ENCODE data around the gene STK40. TPM values are rescaled to one million over a fixed set of nuclear protein-coding genes. Genes with fewer than 3 reads are reported as not detected.

STK40 gene
- total RNA-seq, 1 experiment from 2014 or later: 14.4 TPM

DNA sequence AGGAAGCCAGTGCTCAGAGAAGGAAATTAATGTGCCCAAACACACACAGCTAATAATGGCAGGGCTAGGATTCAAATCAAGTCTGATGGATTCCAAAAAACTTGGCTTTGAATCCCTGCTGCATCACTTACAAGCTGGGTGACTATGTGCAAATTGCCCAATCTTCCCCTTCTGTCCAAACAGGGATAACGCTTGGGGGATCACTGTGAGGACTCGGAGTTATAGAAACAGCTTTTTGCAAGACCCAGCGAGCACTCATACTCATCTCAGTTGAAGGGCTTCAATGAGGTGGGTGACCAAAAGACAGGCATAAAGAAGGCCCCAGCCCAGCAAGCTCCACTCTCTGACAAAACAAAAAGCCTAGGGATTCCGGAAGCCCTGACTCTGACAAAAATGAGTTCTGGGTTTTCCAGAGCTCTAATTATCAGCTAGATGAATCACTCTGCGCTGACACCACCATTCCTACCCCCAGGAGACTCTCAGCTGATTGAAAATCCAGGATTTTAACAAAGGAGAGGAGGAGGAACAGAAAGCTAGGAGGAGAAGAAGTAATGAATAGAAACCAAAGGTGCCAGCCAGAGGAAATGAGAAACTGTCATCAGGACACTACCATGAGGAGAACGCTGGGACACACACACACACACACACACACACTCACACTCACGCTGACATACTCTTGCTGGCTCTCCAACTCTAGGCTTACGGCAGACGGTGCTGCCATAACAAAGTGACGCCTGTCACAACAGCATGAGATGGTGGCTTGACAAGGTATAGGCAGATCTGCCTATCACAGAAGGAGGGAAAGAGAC, 1.6 kb upstream of the STK40 start:
- H3F3A ChIP-seq (ENCODE audit: low read length, unreplicated experiment): peaks cover 6% of the 10 kb centered on the region
- peak overlapping the region; percentile 42 for H3K9ac ChIP-seq (ENCODE audit: low read length)
- ATAC-seq (no peak), DNase-seq (no peak)
- peak overlapping the region; percentile 100 for H3K4me2 ChIP-seq (ENCODE audit: low read length)
- peaks cover 21% of the 10 kb centered on the region for H3K4me1 ChIP-seq (ENCODE audit: insufficient read depth, low read length)
- no peaks in the 10 kb centered on the region for H3K9me3 ChIP-seq (ENCODE audit: low read length)
- H3K4me3 ChIP-seq (ENCODE audit: low read length): peak overlapping the region; percentile 75; the same call in 1 of the 2 replicates
- H3K27me3 ChIP-seq (ENCODE audit: low read length): no peaks in the 10 kb centered on the region
- peaks cover 7% of the 10 kb centered on the region for H3K36me3 ChIP-seq (ENCODE audit: low read depth, low read length)
- H3K27ac ChIP-seq (ENCODE audit: low read length): peak overlapping the region; percentile 96
- H3K79me2 ChIP-seq (ENCODE audit: low read length): peaks cover 33% of the 10 kb centered on the region
- TF ChIP-seq EZH2phosphoT487 (IDR thresholded peaks at IDR 0.05; ENCODE audit: borderline replicate concordance, low read length) (no peak), EZH2 (IDR thresholded peaks at IDR 0.05; ENCODE audit: low read length, unreplicated experiment) (no peak)
- TF ChIP-seq, protein P1, sequence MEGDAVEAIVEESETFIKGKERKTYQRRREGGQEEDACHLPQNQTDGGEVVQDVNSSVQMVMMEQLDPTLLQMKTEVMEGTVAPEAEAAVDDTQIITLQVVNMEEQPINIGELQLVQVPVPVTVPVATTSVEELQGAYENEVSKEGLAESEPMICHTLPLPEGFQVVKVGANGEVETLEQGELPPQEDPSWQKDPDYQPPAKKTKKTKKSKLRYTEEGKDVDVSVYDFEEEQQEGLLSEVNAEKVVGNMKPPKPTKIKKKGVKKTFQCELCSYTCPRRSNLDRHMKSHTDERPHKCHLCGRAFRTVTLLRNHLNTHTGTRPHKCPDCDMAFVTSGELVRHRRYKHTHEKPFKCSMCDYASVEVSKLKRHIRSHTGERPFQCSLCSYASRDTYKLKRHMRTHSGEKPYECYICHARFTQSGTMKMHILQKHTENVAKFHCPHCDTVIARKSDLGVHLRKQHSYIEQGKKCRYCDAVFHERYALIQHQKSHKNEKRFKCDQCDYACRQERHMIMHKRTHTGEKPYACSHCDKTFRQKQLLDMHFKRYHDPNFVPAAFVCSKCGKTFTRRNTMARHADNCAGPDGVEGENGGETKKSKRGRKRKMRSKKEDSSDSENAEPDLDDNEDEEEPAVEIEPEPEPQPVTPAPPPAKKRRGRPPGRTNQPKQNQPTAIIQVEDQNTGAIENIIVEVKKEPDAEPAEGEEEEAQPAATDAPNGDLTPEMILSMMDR (conservative IDR thresholded peaks at IDR 0.05; ENCODE audit: low read depth, low read length): no peak
- no peaks in the 10 kb centered on the region for H3K9me2 ChIP-seq (replicated peaks; ENCODE audit: low read length)
- CTCF ChIA-PET: interaction anchor here (0.6 to 1.6 kb wide), 4 partner anchors 37 to 1021 kb away, joined by 3 to 15 read pairs (median 7); no protein-coding TSS in a partner anchor
- H2AFZ ChIP-seq (ENCODE audit: low read length): no peak overlapping the region
- H4K20me1 ChIP-seq (ENCODE audit: low read length): peaks cover 7% of the 10 kb centered on the region; the same call in 1 of the 2 replicates
- intact Hi-C loops (cut with micrococcal nuclease): loop anchor here (5.0 kb wide), 1 partner anchor 45 kb away; no protein-coding TSS in a partner anchor
- no TSS peak for BruUV-seq (replicated peaks)
- POLR2A ChIA-PET (ENCODE audit: unreplicated experiment): interaction anchor here (0.6 to 1.2 kb wide), 6 partner anchors 18 to 80 kb away, joined by 3 to 15 read pairs (median 3); no protein-coding TSS in a partner anchor

DNA sequence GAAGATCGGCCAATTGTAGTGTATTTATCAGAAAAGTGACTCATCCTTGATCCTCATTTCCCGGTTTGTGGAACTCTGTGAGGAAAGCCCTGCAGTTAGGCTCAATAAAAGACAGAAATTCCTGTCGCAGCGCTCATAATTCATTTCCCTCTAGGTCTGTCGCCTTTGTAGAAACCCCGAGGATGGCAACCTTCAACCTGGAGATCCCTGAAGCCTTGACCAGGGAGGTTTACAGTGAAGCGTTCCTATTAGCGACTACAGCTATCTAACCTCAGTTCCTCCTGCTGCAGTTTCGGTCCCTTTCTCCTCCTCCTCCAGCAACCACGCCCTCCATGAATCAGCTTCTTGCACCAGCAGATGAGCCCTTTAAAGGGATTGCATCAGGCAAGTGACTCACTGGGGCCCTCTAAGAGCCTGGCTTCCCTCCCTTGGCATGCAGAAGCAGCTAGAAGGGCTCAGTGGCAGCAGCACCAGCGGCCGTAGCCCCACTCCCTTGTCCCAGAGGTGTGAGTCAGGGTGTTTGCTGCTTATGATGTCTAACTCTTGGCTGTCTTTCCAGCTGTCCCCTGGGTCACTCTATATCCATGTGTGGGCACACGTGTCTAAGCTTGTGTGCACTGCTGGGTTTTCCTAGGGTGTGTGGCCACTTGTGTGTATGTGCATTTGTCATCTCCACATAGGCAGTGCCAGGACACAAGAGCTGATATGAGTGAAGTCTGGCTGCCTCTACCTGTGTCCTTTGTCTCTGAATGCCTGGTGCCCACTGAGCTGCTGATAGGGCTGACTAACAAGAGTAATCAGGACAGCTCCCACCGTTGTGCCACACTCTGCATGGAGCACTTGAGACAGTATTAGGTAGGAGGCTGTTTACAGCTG, 779 bp upstream of the STK40 start:
- ChIA-PET CTCF (interaction anchor here (0.6 to 1.6 kb wide), 4 partner anchors 36 to 1021 kb away, joined by 3 to 15 read pairs (median 7); no protein-coding TSS in a partner anchor), POLR2A (ENCODE audit: unreplicated experiment) (interaction anchor here (0.6 to 1.2 kb wide), 9 partner anchors 17 to 1089 kb away, joined by 3 to 15 read pairs (median 3); partner anchors contain the start of gene MAP7D1)
- Histone ChIP-seq H3K36me3 (ENCODE audit: low read depth, low read length) (peaks cover 2% of the 10 kb centered on the region; the same call in 1 of the 2 replicates), H2AFZ (ENCODE audit: low read length) (peak overlapping the region; percentile 69), H4K20me1 (ENCODE audit: low read length) (peaks cover 12% of the 10 kb centered on the region; the same call in 1 of the 2 replicates), H3K79me2 (ENCODE audit: low read length) (peaks cover 41% of the 10 kb centered on the region), H3K9ac (ENCODE audit: low read length) (peak overlapping the region; percentile 88), H3K9me3 (ENCODE audit: low read length) (no peaks in the 10 kb centered on the region), H3K9me2 (replicated peaks; ENCODE audit: low read length) (no peaks in the 10 kb centered on the region), H3K4me2 (ENCODE audit: low read length) (peak overlapping the region; percentile 100), H3K27me3 (ENCODE audit: low read length) (no peaks in the 10 kb centered on the region), H3K4me1 (ENCODE audit: insufficient read depth, low read length) (peaks cover 21% of the 10 kb centered on the region), H3K4me3 (ENCODE audit: low read length) (peak overlapping the region; percentile 75), H3K27ac (ENCODE audit: low read length) (peak overlapping the region; percentile 96), H3F3A (ENCODE audit: low read length, unreplicated experiment) (peaks cover 6% of the 10 kb centered on the region)
- intact Hi-C loops (cut with micrococcal nuclease): loop anchor here (1.0 to 5.0 kb wide), 4 partner anchors 11 to 86 kb away; partner anchors contain the start of genes LSM10 and OSCP1
- ATAC-seq (peak; percentile 76), DNase-seq (peak; percentile 99)
- BruUV-seq (replicated peaks): TSS peak; percentile 82
- TF ChIP-seq EZH2 (IDR thresholded peaks at IDR 0.05; ENCODE audit: low read length, unreplicated experiment): no peak
- TF ChIP-seq, protein P1 (conservative IDR thresholded peaks at IDR 0.05; ENCODE audit: low read depth, low read length): no peak

Data from PC-3 (cell line).